ENCODE measurements around the gene ZEB2.

Gene ZEB2

GRCh38 chr2:144362401-144362800 is 157.5 kb downstream of the ZEB2 start:
- no peak overlapping the region for H3K4me3 ChIP-seq (replicated peaks in 1 of 2; ENCODE audit: low read depth in 2 of 2, low read length in 2 of 2)
- TF ChIP-seq CTCF (IDR thresholded peaks at IDR 0.05; ENCODE audit: low read depth, low read length), result no peak
- DNase-seq (ENCODE audit: low read depth in 2 of 2), result peak in 1 of 2 donors; percentile 59

- no peak for TF ChIP-seq CTCF (IDR thresholded peaks at IDR 0.05; ENCODE audit: low read depth, low read length)
- no peak overlapping the region for H3K4me3 ChIP-seq (replicated peaks in 1 of 2; ENCODE audit: low read depth in 2 of 2, low read length in 2 of 2)
- no peak for DNase-seq (ENCODE audit: low read depth in 2 of 2)
Measured at GRCh38 chr2:144361742-144362141, 158.2 kb downstream of the ZEB2 start.

GRCh38 chr2:144359684-144360083 is 160.2 kb downstream of the ZEB2 start:
- no peak for TF ChIP-seq CTCF (IDR thresholded peaks at IDR 0.05; ENCODE audit: low read depth, low read length)
- H3K4me3 ChIP-seq (replicated peaks in 1 of 2; ENCODE audit: low read depth in 2 of 2, low read length in 2 of 2), result no peak overlapping the region
- DNase-seq (ENCODE audit: low read depth in 2 of 2), result no peak

- no peak for TF ChIP-seq CTCF (IDR thresholded peaks at IDR 0.05; ENCODE audit: low read depth, low read length)
- DNase-seq (ENCODE audit: low read depth in 2 of 2), result peak; percentile 37 to 85
- H3K4me3 ChIP-seq (replicated peaks in 1 of 2; ENCODE audit: low read depth in 2 of 2, low read length in 2 of 2), result no peak overlapping the region
Measured at GRCh38 chr2:144358979-144359541, 160.9 kb downstream of the ZEB2 start.

- H3K4me3 ChIP-seq (replicated peaks in 1 of 2; ENCODE audit: low read depth in 2 of 2, low read length in 2 of 2), result no peak overlapping the region
- TF ChIP-seq CTCF (IDR thresholded peaks at IDR 0.05; ENCODE audit: low read depth, low read length), result no peak
- DNase-seq (ENCODE audit: low read depth in 2 of 2), result no peak
Measured at GRCh38 chr2:144358374-144358964, 161.4 kb downstream of the ZEB2 start.

GRCh38 chr2:144357623-144358373 is 162.1 kb downstream of the ZEB2 start:
- TF ChIP-seq CTCF (IDR thresholded peaks at IDR 0.05; ENCODE audit: low read depth, low read length), result no peak
- DNase-seq (ENCODE audit: low read depth in 2 of 2), result peak; percentile 95 to 100
- no peak overlapping the region for H3K4me3 ChIP-seq (replicated peaks in 1 of 2; ENCODE audit: low read depth in 2 of 2, low read length in 2 of 2)
